GM21360 (cell line): Measurements from ENCODE around the gene WDFY3.
"Not testable (repeated sequence)": the region's sequence is repeated elsewhere in the genome, so short reads cannot be mapped to it uniquely, and the experiment has no call there.

Experiments
- ATAC-seq: cut with Tn5 transposase; IDR thresholded peaks from one replicate; pipeline ENCODE4 v1.9.1; 2021; ENCODE audit warnings: mild to moderate bottlenecking, moderate library complexity; ENCODE audit not compliant: unreplicated experiment

Gene WDFY3

DNA sequence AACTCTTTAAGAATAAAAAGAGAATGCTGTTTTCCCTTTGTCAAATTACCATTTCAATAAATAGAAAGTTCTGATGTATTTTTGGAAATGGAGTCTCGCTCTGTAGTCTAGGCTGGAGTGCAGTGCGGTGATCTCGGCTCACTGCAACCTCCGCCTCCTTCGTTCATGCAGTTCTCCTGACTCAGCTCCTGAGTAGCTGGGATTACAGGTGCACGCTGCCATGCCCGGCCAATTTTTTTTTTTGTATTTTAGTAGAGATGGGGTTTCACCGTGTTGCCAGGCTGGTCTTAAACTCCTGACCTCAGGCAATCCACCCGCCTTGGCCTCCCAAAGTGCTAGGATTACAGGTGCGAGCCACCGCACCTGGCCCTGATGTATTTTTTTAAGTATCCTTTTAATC lies 159.9 kb downstream of the WDFY3 start:
- ATAC-seq, result not testable (repeated sequence)

- ATAC-seq, result no peak
Measured at GRCh38 chr4:84804136-84804535, 162.4 kb downstream of the WDFY3 start.

DNA sequence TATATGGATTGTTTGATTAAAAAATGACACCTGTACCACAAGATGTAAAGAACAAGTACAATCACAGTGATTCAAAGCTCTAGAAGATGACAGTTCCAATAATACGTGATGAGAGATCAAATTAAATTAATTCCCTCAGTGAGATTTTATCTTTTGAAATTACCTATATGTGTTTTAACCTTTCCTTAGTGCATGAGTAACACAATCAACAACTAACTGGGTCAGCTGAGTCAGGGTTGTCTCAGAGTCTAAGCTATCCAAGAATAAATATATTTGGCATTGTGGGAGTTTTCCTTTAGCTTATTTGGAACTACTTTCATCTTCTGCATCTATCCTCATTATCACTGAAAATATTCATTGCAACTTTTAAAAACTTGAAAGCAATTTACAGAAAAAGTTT lies 162.8 kb downstream of the WDFY3 start:
- no peak for ATAC-seq

- ATAC-seq, result no peak
Measured at GRCh38 chr4:84803116-84803515, 163.4 kb downstream of the WDFY3 start.

GRCh38 chr4:84800256-84800655 lies 166.2 kb downstream of the WDFY3 start:
- no peak for ATAC-seq

DNA sequence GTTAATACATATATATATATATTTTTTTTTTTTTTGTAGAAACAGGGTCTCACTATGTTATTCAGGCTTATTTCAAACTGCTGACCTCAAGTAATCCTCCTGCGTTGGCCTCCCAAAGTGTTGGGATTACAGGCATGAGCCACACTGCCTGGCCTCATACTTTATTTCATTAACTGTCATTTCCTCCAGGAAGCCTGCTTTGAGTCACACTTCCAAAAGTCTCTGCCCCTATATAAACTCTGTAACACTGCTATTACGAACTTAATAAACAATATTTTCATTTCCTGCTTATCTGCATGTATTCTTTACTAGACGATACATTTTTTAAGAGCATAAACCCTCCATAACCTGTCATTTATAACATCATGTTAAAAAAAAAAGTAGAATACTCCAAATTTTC lies 167.2 kb downstream of the WDFY3 start:
- no peak for ATAC-seq

DNA sequence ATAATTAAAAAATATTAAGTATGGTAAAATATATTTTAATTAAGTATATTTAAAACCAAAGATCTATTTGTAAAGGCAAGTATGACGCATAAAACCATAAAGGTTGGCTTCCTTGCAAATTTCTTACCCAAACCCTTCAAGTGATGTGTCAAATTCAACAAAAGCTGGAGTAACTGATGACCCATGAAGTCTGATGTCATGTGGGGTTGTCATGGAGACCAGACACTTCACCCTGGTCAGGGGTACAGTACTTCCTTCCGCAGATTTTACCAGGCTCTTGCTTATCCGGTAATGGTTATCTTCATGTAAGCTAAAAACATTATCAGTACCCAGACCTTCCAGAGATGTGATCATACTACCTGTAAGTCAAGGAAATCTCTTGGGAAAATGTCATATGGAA lies 170.1 kb downstream of the WDFY3 start:
- no peak for ATAC-seq

GRCh38 chr4:84792366-84793301 lies 173.9 kb downstream of the WDFY3 start:
- no peak for ATAC-seq

DNA sequence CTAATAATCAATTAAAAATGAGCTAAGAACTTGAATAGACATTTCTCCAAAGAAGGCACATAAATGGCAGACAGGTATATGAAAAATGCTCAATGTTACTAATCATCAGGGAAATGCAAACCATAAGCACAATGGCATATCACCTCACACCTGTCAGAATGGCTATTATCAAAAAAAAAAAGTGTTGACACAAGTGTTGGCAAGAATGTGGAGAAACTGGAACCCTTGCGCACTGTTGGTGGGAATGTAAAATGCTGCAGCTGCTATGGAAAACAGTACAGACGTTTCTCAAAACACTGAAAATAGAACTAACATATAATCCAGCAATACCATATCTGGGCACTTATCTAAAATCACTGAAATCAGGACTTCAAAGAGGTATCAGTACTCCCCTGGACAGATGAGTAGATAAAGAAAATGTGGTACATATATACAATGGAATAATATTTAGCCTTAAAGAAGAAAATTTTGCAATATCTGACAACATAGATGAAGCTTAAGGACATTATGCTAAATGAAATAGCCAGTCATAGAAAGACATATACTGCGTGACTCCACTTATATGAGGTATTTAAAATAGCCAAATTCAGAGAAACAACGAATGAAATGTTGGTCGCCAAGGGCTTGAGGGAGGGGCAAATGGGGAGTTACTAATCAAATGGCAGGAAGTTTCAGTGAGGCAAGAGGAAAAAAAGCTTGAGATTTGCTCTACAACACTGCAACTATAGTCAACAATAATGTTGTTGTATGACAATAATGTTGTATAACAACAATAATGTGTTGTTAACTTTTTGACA lies 175.5 kb downstream of the WDFY3 start:
- no peak for ATAC-seq

- no peak for ATAC-seq
Measured at GRCh38 chr4:84786478-84786877, 180.0 kb downstream of the WDFY3 start.

- ATAC-seq, result no peak
Measured at GRCh38 chr4:84782517-84782916, 184.0 kb downstream of the WDFY3 start.

DNA sequence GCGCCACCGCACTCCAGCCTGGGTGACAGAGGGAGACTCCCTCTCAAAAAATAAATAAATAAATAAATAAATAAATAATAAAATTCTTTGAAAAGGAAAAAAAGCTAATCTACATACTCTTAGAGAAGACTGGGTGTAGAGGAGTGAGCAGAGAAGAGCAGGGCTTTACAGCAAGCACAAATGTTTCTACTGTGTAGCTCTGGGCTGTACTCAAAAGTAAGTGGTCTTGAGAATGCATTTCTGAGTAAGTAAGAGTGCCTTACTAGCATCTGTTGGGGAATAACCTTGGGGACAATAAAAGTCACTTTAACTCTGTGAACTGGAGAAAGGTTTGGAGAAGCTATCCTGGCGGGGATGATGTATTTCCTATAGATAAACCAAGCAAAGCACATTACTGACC lies 185.8 kb downstream of the WDFY3 start:
- no peak for ATAC-seq

DNA sequence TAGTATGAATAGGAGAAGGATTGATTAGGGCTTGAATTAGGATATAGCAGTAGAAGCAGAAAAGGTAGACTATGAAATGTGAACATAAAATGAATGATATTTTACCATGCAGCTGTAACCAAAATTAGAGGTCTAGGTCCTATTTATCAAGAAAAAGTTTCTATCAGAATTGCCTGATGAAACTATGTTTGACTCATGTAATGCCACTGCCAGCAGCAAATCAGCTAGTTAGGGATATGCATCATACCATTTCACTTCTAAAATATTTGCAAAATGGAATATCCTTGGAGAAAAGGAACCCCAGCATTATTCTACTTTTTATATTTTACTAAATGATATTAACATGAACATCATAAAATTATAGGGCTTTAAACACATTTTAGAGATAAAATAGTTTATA lies 188.4 kb downstream of the WDFY3 start:
- no peak for ATAC-seq

- ATAC-seq, result no peak
Measured at GRCh38 chr4:84767168-84767567, 199.3 kb downstream of the WDFY3 start.

DNA sequence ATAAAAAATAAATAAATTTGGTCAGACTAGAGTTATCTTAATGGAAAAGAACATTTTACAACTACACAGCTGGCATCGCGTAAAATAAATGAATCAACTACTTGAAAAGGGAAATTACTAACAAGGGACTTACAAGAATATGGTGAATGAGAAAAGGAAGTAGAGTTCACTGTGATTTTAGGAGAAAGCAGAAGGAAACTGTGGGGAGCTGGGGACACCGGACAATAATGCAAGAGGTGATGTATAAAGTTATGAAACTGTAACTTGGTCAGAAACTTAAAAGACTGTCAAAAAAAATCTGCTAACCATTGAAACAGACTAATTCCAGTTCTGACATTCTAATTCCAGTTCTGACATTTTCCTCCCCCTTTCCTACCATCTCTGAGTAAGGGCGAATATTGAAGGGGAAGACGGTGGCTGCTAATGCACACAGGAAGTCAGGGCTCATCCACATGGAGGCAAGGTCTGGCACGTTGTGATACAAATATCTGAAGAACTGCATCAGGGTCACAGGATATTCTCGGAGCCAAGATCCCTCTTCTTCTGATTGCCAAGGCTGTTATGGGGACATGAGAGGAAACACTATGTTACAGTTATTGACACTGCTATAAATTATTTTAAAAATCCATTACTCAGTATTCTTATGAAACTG lies 213.0 kb downstream of the WDFY3 start:
- no peak for ATAC-seq

- no peak for ATAC-seq
Measured at GRCh38 chr4:84751707-84752106, 214.8 kb downstream of the WDFY3 start.

DNA sequence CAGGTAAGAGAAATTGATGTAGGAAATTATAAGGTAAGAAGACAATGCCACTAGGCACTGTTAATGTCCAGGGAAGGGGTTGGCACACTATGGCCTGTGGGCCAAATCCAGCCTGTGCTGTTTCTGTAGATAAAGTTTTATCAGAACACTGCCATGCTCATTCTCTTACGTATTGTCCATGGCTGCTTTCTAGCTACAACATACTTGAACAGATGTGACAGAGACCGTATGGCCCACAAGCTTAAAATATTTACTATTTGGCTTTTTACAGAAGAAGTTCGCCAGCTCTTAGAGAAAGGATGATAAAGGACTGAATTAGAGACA lies 215.6 kb downstream of the WDFY3 start:
- ATAC-seq, result no peak

- peak; percentile 60 for ATAC-seq
Measured at GRCh38 chr4:84750260-84750959, 216.1 kb downstream of the WDFY3 start.

DNA sequence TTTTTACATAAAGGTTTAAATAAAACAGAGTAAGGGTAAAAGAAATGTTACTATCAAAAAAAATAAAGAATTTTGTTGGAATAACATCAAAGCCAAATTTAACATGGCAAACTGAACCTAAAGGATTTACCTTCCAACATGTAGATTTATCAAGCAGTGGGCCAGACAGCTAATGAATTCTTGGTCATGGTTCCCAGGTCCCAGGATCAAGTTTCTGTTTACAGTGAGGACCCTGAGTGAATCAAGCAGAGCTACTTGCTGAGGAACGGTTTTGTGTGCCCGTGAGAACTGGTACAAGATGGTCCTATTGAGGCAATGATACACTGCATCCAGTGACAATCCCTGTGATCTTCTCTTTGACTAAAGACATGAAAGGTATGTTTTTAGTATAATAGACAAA lies 226.4 kb downstream of the WDFY3 start:
- ATAC-seq, result no peak

- no peak for ATAC-seq
Measured at GRCh38 chr4:84738622-84739021, 227.9 kb downstream of the WDFY3 start.

GRCh38 chr4:84737656-84738055 lies 228.8 kb downstream of the WDFY3 start:
- ATAC-seq, result no peak
